ENCODE results near the gene ANKRD29.
A peak's percentile ranks its signal among the peaks of the same experiment; 100 is the strongest.
"Not testable (repeated sequence)": the region's sequence is repeated elsewhere in the genome, so short reads cannot be mapped to it uniquely, and the experiment has no call there.

Gene ANKRD29

GRCh38 chr18:23585007-23585871 is 77.5 kb downstream of the ANKRD29 start:
- DNase-seq (ENCODE audit: insufficient read length, low spot score) (no peak), FAIRE-seq (peak; percentile 61)

DNA sequence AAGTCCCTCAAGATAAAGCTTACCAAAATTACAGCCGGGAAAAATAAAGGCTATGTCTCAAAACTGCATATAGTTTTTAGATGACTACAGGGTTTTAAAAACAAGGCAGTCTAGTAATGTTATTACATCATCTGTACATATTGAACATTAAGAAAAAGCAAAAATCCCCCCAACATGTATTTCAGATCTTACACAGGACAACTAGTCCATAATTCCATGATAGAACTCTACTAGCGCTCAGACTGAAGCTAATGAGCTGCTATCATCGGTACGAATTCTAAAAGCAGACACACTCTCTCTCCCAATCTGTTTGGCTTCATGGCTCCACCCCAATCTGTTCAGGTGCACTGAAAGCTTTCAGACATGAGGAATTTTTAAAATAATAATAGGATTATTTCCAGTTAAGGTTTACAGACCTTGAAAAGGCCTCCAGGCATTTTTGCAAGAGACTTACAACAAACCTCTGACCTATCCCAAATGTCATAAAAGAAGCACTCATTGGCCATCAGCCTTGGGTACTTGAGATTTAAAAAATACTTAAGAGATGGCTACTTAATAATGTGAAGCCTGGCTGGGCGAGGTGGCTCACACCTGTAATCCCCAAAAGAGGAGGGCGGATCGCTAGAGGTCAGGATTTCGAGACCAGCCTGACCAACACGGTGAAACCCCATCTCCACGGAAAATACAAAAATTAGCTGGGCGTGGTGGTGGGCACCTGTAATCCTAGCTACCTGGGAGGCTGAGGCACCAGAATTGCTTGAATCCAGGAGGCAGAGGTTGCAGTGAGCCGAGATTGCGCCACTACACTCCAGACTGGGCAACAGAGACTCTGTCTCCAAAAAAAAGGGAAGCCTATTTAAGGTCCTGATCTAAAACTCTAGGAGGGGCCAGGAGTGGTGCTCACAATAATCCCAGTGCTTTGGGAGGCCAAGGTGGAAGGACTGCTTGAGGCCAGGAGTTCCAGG is 78.4 kb downstream of the ANKRD29 start:
- FAIRE-seq (no peak), DNase-seq (ENCODE audit: insufficient read length, low spot score) (no peak)

GRCh38 chr18:23583071-23583865 is 79.4 kb downstream of the ANKRD29 start:
- FAIRE-seq = no peak
- no peak for DNase-seq (ENCODE audit: insufficient read length, low spot score)

DNA sequence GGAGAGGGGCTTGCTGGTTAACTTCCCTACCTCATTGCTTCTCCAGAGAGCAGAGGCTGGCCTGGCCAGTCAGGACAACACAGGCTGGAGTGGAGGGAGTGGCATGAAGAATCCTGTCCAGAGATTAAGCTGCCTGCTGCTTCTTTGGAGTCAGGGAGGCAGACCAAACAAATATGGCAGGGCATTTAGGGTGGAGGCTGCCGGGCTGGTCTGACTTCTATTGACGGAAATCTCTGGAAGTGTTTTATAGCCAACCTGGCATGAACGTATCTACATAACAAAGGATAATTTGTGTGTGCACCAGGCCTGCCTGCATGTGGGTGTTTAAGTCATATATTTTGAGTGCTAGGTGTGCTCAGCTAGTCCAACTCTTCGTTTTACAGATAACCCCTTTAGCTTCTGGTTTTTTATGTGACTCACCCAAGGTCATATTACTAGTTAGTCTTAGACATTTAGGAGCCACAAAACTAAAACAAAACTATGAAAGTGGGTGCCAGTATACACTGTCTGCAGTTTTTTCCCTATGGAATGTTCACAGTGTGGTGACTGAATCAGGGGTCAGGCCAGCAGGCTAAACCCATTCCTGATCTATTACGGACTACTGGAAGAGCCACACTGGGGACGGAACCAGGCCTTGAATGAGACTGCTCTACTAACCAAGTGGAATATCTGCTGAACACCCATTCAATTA is 81.9 kb downstream of the ANKRD29 start:
- no peak for FAIRE-seq
- DNase-seq (ENCODE audit: insufficient read length, low spot score) = no peak

DNA sequence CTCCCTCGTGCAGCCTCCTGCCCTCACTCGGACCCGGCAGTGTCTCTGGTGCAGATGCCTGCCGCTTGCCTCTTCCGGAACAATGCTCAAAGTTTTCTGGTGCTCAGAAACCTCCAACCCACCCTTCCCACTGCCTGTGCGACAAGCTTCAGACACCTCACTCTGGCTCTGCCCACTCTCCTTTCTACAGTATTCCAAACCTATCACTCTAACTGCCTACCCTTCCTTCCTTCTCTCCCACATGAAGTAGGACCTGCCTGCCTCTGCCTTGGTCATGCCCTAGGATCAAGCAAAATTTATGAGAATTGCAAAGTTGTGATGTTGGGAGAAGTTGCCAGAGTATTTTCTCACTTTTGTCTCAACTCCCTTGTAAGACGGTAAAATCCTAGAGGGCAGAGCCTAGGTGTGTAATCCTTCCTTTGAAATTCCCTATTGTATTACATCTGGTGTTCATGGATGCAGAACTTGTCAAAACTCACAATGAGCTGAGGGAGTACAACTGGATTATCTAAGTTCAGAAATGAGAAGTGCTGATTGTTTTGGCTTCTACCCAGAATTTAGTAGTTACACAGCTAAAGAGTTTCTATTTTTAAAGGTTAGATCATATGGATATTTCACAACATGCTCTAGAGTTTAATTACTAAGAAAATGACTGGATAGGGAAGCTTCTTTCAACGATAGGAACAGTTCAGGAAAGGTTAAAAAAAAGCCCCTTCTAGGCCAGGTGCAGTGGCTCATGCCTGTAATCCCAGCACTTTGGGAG is 83.6 kb downstream of the ANKRD29 start:
- FAIRE-seq = no peak

GRCh38 chr18:23578067-23578701 is 84.5 kb downstream of the ANKRD29 start:
- FAIRE-seq (no peak), DNase-seq (ENCODE audit: insufficient read length, low spot score) (no peak)

More for the DNA sequence above, 83.6 kb downstream of the ANKRD29 start:
- DNase-seq (ENCODE audit: insufficient read length, low spot score) = no peak

- not testable (repeated sequence) for FAIRE-seq; DNase-seq (ENCODE audit: insufficient read length, low spot score)
These were observed 85.2 kb downstream of the ANKRD29 start for GRCh38 chr18:23577521-23577920.

GRCh38 chr18:23575309-23575651 is 87.4 kb downstream of the ANKRD29 start:
- DNase-seq (ENCODE audit: insufficient read length, low spot score) = no peak
- no peak for FAIRE-seq

DNA sequence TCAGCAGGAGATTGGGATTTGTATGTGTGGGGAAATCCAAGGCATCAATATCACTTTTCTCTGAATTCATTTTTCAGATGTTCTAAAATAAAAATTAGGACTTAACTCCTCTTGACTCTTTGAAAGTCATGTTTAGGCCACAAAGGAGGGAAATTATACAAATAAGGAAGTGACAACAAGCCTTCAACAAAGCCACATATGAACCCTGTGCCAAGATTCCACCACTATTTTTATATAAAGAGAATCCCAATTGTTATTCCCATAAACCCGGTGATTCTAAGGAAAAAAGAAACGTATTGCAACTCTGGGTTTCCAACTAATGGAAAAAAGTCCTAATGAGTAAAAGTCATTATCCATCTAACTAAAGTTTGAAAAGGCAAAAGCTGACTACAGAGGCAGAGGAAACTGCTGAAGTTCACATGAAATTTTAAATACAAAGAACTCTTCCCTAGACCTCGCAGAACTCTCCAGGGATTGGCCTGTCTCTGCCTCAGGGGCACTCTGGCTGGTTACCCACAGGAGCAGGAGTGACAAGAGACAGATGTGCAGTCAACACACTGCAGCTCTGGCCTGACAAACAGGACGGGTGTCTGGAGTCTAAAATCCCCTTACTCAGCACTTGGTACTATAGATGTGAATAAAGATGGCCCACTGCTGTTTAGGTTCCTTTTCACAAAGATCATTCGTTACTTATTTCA is 88.0 kb downstream of the ANKRD29 start:
- DNase-seq (ENCODE audit: insufficient read length, low spot score) (no peak), FAIRE-seq (no peak)

DNA sequence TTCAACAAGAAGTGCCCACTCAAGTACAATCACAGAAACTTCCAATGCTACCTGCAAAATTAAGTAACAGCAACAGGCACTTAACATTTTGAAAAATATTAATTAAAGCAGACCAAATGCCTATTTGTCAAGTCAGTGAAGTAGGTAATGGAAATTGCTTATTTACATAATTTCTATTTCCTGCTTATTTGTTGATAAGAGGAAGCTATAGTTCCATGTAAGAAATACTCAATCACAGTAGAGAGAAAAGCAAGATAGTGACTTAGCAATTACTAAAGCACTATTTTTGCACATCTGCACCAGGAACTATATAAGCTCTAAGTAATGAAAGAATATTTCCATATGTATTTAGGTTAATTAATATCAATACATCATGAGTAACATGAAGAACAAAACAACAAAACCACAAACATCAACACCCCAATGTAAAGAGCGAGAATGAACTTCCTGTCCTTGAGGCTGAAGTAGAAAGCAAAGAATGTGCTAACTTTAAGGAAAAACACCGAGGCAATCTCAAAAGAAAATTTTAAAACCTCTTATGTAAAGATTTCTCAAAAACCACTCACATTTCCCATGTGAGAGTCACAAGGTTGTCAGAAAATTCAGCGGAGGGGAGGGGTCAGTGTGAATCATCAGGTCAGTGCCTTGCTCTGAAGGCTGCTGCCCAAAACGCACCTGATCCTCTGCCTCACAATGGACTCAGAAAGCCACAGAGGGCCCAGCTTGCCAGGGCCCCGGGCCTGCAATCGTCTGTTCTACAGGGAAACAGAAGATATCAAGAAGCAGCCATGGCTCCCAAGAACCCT is 88.9 kb downstream of the ANKRD29 start:
- DNase-seq (ENCODE audit: insufficient read length, low spot score) (no peak), FAIRE-seq (no peak)

DNA sequence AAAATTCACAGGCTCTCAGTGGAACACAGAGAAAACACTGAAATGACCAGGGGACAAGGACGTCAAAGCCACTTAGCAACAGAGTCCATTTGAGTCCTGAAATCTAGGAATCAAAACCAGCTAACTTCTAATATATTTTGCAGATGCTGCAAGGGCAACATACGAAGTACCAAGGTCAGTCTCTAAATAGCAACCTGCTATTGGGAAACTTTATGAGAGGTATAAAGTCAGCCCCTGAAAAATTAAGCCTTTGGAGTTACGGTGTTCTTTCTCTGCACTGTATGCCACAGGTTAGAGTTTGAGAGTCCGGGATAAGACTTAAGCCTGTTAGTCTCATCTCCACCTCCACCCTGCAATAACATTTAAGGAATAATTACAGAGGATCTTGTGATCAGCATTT is 89.7 kb downstream of the ANKRD29 start:
- FAIRE-seq (no peak), DNase-seq (ENCODE audit: insufficient read length, low spot score) (no peak)

- FAIRE-seq (no peak), DNase-seq (ENCODE audit: insufficient read length, low spot score) (no peak)
These were observed 90.1 kb downstream of the ANKRD29 start for GRCh38 chr18:23572570-23572969.

- FAIRE-seq (no peak), DNase-seq (ENCODE audit: insufficient read length, low spot score) (no peak)
These were observed 90.7 kb downstream of the ANKRD29 start for GRCh38 chr18:23572012-23572411.

DNA sequence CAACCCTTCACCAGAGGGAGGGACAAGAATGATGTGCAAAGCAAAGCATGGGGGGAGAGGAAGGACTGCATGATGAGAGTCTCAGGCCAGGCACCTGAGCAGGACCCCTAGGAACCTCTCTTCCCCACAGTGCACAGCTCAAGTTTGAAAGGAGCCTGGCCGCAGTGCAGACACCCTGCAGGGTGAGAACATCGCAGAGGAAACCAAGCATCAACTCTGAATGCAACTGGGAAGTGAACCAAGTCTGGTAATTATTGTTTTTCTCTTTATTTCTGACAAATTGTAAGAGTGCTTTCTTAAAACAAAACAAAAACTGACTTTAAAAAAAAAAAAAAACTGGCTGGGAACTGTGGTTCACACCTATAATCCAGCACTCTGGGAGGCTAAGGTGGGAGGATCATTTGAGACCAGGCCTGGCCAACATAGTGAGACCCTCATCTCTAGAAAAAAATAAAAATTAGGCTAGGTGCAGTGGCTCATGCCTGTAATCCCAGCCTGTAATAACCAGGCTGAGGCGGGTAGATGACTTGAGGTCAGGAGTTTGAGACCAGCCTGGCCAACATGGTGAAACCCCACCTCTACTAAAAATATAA is 91.7 kb downstream of the ANKRD29 start:
- DNase-seq (ENCODE audit: insufficient read length, low spot score) (no peak), FAIRE-seq (no peak)

GRCh38 chr18:23569299-23570063 is 93.2 kb downstream of the ANKRD29 start:
- FAIRE-seq (no peak), DNase-seq (ENCODE audit: insufficient read length, low spot score) (no peak)

Data from GM19239 (cell line).